HepG2 (cell line): ENCODE data around the gene IL4I1. TPM values are rescaled to one million over a fixed set of nuclear protein-coding genes. Genes with fewer than 3 reads are reported as not detected.

Experiments
- AGO2 ChIP-seq: fragments of 200-400 bp; formaldehyde crosslinking; optimal IDR thresholded peaks from 2 replicates; pipeline ENCODE3; 2017; ENCODE audit warnings: mild to moderate bottlenecking, low read depth, low read length, moderate library complexity
- CBX5 ChIP-seq: sonication (generic); formaldehyde crosslinking; IDR thresholded peaks from 2 replicates; pipeline ENCODE4 v1.4.0; 2020; ENCODE audit warnings: missing genetic modification reagents, borderline replicate concordance
- CERS6 ChIP-seq: sonication (generic); formaldehyde crosslinking; IDR thresholded peaks from 2 replicates; pipeline ENCODE4 v1.5.0; 2020; ENCODE audit warnings: missing genetic modification reagents
- DDIT3 ChIP-seq: sonication (generic); formaldehyde crosslinking; IDR thresholded peaks from 2 replicates; pipeline ENCODE4 v1.4.0; 2020; ENCODE audit warnings: mild to moderate bottlenecking, missing genetic modification reagents
- GATA4 ChIP-seq: sonication (generic); IDR thresholded peaks from 2 replicates; pipeline ENCODE4 v1.6.1; 2016; ENCODE audit warnings: antibody characterized with exemption, low read depth, borderline replicate concordance
- HDAC6 ChIP-seq: fragments of 200-600 bp; sonication (generic); IDR thresholded peaks from 2 replicates; pipeline ENCODE4 v1.7.0; 2017; ENCODE audit warnings: mild to moderate bottlenecking, antibody characterized with exemption, low read length, low read depth
- MAFG ChIP-seq: sonication (generic); formaldehyde crosslinking; IDR thresholded peaks from 2 replicates; pipeline ENCODE4 v1.5.1; 2020; ENCODE audit warnings: mild to moderate bottlenecking, missing genetic modification reagents
- NR2F2 ChIP-seq: IDR thresholded peaks from 2 replicates; pipeline ENCODE4 v1.6.1; 2012; ENCODE audit warnings: low read depth, inconsistent platforms, borderline replicate concordance
- SNAI1 ChIP-seq: sonication (generic); formaldehyde crosslinking; IDR thresholded peaks from 2 replicates; pipeline ENCODE4 v1.5.0; 2020; ENCODE audit warnings: mild to moderate bottlenecking, missing genetic modification reagents, borderline replicate concordance
- SRSF4 ChIP-seq: fragments of 200-400 bp; formaldehyde crosslinking; IDR thresholded peaks from one replicate; pipeline ENCODE4 v1.6.1; 2018; ENCODE audit warnings: mild to moderate bottlenecking, low read depth, low read length, moderate library complexity; ENCODE audit not compliant: poor library complexity, severe bottlenecking
- U2AF1 ChIP-seq: fragments of 200-400 bp; formaldehyde crosslinking; optimal IDR thresholded peaks from 2 replicates; pipeline ENCODE3; 2017; ENCODE audit warnings: mild to moderate bottlenecking, low read depth, low read length
- ZBTB14 ChIP-seq: sonication (generic); formaldehyde crosslinking; IDR thresholded peaks from 2 replicates; pipeline ENCODE4 v1.4.0; 2020; ENCODE audit warnings: missing genetic modification reagents
- ZBTB25 ChIP-seq: IDR thresholded peaks from 2 replicates; pipeline ENCODE4 v1.6.1; 2018; ENCODE audit warnings: missing genetic modification reagents
- ZBTB26 ChIP-seq: IDR thresholded peaks from 2 replicates; pipeline ENCODE4 v1.6.1; 2016; ENCODE audit warnings: missing compliant biosample characterization, missing genetic modification reagents, borderline replicate concordance
- ZBTB4 ChIP-seq: sonication (generic); formaldehyde crosslinking; IDR thresholded peaks from 2 replicates; pipeline ENCODE4 v1.4.0; 2020; ENCODE audit warnings: missing genetic modification reagents, mild to moderate bottlenecking, borderline replicate concordance
- ZC3H4 ChIP-seq: sonication (generic); formaldehyde crosslinking; IDR thresholded peaks from 2 replicates; pipeline ENCODE4 v1.4.0; 2020; ENCODE audit warnings: missing genetic modification reagents, borderline replicate concordance
- ZNF12 ChIP-seq: sonication (generic); formaldehyde crosslinking; IDR thresholded peaks from 2 replicates; pipeline ENCODE4 v1.5.0; 2020; ENCODE audit warnings: missing genetic modification reagents
- ZNF263 ChIP-seq: sonication (generic); formaldehyde crosslinking; IDR thresholded peaks from 2 replicates; pipeline ENCODE4 v1.4.0; 2020; ENCODE audit warnings: missing genetic modification reagents
- ZNF484 ChIP-seq: sonication (generic); formaldehyde crosslinking; IDR thresholded peaks from 2 replicates; pipeline ENCODE4 v1.5.1; 2020; ENCODE audit warnings: mild to moderate bottlenecking, low read depth, missing genetic modification reagents, borderline replicate concordance
- ZNF557 ChIP-seq: sonication (generic); formaldehyde crosslinking; IDR thresholded peaks from 2 replicates; pipeline ENCODE4 v1.4.0; 2020; ENCODE audit warnings: missing genetic modification reagents
- ZNF570 ChIP-seq: sonication (generic); formaldehyde crosslinking; IDR thresholded peaks from 2 replicates; pipeline ENCODE4 v1.4.0; 2020; ENCODE audit warnings: mild to moderate bottlenecking, missing genetic modification reagents, borderline replicate concordance
- polyA plus RNA-seq, 8 experiments: library from polyadenylated mRNA; depleted of rRNA in 3 of 8; stranded (reverse) in 7 of 8; unstranded in 1 of 8; fragments of >200 nt; fragmentation: Illumina TruSeq in 4 of 8; extraction: Trizol in 4 of 8; gene quantifications; 2 replicates each; pipeline versions ENCODE4 v1.2.1 to v1.2.3, GENCODE V29; 2011 to 2016; ENCODE audit warnings: low read depth in 4 of 8, missing spikeins in 1 of 8, mixed read lengths in 1 of 8; ENCODE audit not compliant: insufficient read depth in 1 of 8
- total RNA-seq, 5 experiments: library from RNA; depleted of rRNA; stranded (reverse); fragments of >200 nt; fragmentation: Illumina TruSeq; extraction: Trizol; gene quantifications; 2 replicates each; pipeline ENCODE4 v1.2.3, GENCODE V29; 2016; ENCODE audit warnings: low read depth in 1 of 5

IL4I1 gene
- total and polyA plus RNA-seq, 2 of the 13 experiments (the other 11 are each of a cell fraction or from before 2014, with no cell fraction given): not detected

- no peak for TF ChIP-seq ZBTB26
- TF ChIP-seq SNAI1 (CRISPR knock-in tag): no peak
- TF ChIP-seq MAFG (CRISPR knock-in tag): no peak
- TF ChIP-seq ZNF570: no peak
- TF ChIP-seq ZBTB4 (CRISPR knock-in tag): peak; percentile 97
- no peak for TF ChIP-seq DDIT3 (CRISPR knock-in tag)
- peak; percentile 51 for TF ChIP-seq AGO2
- TF ChIP-seq ZNF263 (CRISPR knock-in tag): no peak
- TF ChIP-seq CBX5 (CRISPR knock-in tag): no peak
- TF ChIP-seq ZNF12 (CRISPR knock-in tag): no peak
- no peak for TF ChIP-seq CERS6 (CRISPR knock-in tag)
- no peak for TF ChIP-seq ZNF557 (CRISPR knock-in tag)
- TF ChIP-seq ZBTB25 (CRISPR knock-in tag): no peak
- no peak for TF ChIP-seq GATA4
- TF ChIP-seq ZBTB14 (CRISPR knock-in tag): no peak
- no peak for TF ChIP-seq NR2F2
- no peak for TF ChIP-seq SRSF4
- TF ChIP-seq ZNF484: no peak
- TF ChIP-seq HDAC6: no peak
- TF ChIP-seq ZC3H4 (CRISPR knock-in tag): no peak
- no peak for TF ChIP-seq U2AF1
Measured at GRCh38 chr19:49912965-49913685, 16.4 kb upstream of the IL4I1 start (continued).
